Fibroblast of lung (primary cell): ENCODE results near the gene SPOCK1. TPM values are rescaled to one million over a fixed set of nuclear protein-coding genes. Genes with fewer than 3 reads are reported as not detected.

Experiments used
- DNase-seq, 2 donors: peaks; one replicate each; pipeline versions ENCODE4 v3.0.0 to v3.0.0-alpha.2; 2010; ENCODE audit warnings: low read depth in 2 of 2
- H2AFZ ChIP-seq: 2 replicates; pipeline ENCODE4 v1.5.1; 2012; ENCODE audit warnings: low read length, control low read depth, inconsistent platforms
- H3K27ac ChIP-seq: 2 replicates; pipeline ENCODE4 v1.5.1; 2011; ENCODE audit warnings: low read length, control low read depth; ENCODE audit not compliant: insufficient read depth
- H3K27me3 ChIP-seq: 2 replicates; pipeline ENCODE4 v1.5.1; 2011; ENCODE audit warnings: mild to moderate bottlenecking, low read length; ENCODE audit not compliant: control insufficient read depth, insufficient read depth
- H3K36me3 ChIP-seq: 2 replicates; pipeline ENCODE4 v1.5.1; 2011; ENCODE audit warnings: low read length; ENCODE audit not compliant: control insufficient read depth, insufficient read depth
- H3K4me1 ChIP-seq: 2 replicates; pipeline ENCODE4 v1.5.1; 2011; ENCODE audit warnings: low read length; ENCODE audit not compliant: control insufficient read depth, insufficient read depth; ENCODE audit errors: extremely low read depth
- H3K4me2 ChIP-seq: 2 replicates; pipeline ENCODE4 v1.5.1; 2011; ENCODE audit warnings: low read length, control low read depth; ENCODE audit not compliant: insufficient read depth; ENCODE audit errors: extremely low read depth
- H3K4me3 ChIP-seq, 4 experiments: fragments of 200-600 bp in 1 of 4; sonication (generic) in 1 of 4; replicated peaks in 1 of 4; 2 replicates each; pipeline ENCODE4 v1.5.1; 2011 to 2016; ENCODE audit warnings: low read length in 4 of 4, low read depth in 3 of 4, mild to moderate bottlenecking in 3 of 4, control low read depth in 2 of 4, inconsistent platforms in 1 of 4, mixed read lengths in 1 of 4; ENCODE audit not compliant: insufficient read depth in 1 of 4; ENCODE audit errors: control extremely low read depth in 1 of 4
- H3K79me2 ChIP-seq: 2 replicates; pipeline ENCODE4 v1.5.1; 2012; ENCODE audit warnings: mild to moderate bottlenecking, low read length, inconsistent platforms; ENCODE audit not compliant: control insufficient read depth, insufficient read depth
- H3K9ac ChIP-seq: 2 replicates; pipeline ENCODE4 v1.5.1; 2011; ENCODE audit warnings: mild to moderate bottlenecking, low read length, control low read depth; ENCODE audit not compliant: insufficient read depth
- H3K9me3 ChIP-seq: 2 replicates; pipeline ENCODE4 v1.5.1; 2012; ENCODE audit warnings: low read depth, low read length; ENCODE audit not compliant: control insufficient read depth, insufficient read depth
- H4K20me1 ChIP-seq: 2 replicates; pipeline ENCODE4 v1.5.1; 2011; ENCODE audit warnings: low read length; ENCODE audit not compliant: control insufficient read depth, insufficient read depth; ENCODE audit errors: extremely low read depth
- EZH2 ChIP-seq: IDR thresholded peaks from 2 replicates; pipeline ENCODE4 v1.5.1; 2012; ENCODE audit warnings: low read length, control low read depth, mild to moderate bottlenecking; ENCODE audit errors: missing control alignments
- polyA plus RNA-seq, 2 donors: library from polyadenylated mRNA; depleted of rRNA in 1 of 2; stranded (reverse) in 1 of 2; unstranded in 1 of 2; fragments of >200 nt; gene quantifications; 2 replicates each; pipeline ENCODE4 v1.2.1, GENCODE V29; 2011 to 2012; ENCODE audit warnings: missing spikeins in 1 of 2
- total RNA-seq: library from RNA; depleted of rRNA; stranded (reverse); fragments of >200 nt; gene quantifications from 2 replicates; pipeline ENCODE4 v1.2.1, GENCODE V29; 2014
- TF ChIP-seq, protein P1 (sequence below), 2 donors: IDR thresholded peaks in 1 of 2; conservative IDR thresholded peaks in 1 of 2; 1 replicate in 1 of 2; 2 replicates in 1 of 2; pipeline ENCODE4 v1.5.1; 2011 to 2012; ENCODE audit warnings: low read length in 2 of 2, control low read depth in 1 of 2, inconsistent platforms in 1 of 2, low read depth in 1 of 2, mild to moderate bottlenecking in 1 of 2

Gene SPOCK1
- total and polyA plus RNA-seq, 2 donors (not counting 1 experiment from before 2014, with no cell fraction given), result 11.1 to 34.9 TPM

DNA sequence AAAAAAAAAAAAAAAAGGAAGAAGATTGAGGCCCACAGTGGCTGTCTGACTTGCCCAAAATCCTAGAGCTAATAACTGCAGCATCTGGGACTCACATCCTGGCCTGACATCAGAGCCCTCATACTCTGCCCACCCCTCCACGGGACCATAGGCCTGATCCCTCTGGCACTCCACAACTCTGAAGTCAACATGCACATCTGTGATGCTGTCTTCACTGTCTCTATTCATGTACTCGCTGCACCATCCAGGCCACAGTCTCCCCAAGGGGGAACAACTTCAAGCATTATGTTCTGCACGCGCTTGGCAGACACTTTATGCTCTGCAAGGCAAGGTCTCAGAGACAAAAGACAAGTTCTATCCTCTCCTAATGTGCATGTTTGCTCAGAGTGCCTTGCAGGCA is 158.2 kb downstream of the SPOCK1 start:
- Histone ChIP-seq H2AFZ (no peak overlapping the region), H3K36me3 (no peaks in the 10 kb centered on the region), H3K27me3 (no peaks in the 10 kb centered on the region), H3K4me1 (no peaks in the 10 kb centered on the region), H3K9ac (no peak overlapping the region), H4K20me1 (no peaks in the 10 kb centered on the region), H3K4me3 (no peak overlapping the region), H3K9me3 (no peaks in the 10 kb centered on the region), H3K79me2 (no peaks in the 10 kb centered on the region), H3K27ac (no peak overlapping the region), H3K4me2 (no peak overlapping the region)
- no peak for DNase-seq
- TF ChIP-seq EZH2, result no peak
- TF ChIP-seq, protein P1, sequence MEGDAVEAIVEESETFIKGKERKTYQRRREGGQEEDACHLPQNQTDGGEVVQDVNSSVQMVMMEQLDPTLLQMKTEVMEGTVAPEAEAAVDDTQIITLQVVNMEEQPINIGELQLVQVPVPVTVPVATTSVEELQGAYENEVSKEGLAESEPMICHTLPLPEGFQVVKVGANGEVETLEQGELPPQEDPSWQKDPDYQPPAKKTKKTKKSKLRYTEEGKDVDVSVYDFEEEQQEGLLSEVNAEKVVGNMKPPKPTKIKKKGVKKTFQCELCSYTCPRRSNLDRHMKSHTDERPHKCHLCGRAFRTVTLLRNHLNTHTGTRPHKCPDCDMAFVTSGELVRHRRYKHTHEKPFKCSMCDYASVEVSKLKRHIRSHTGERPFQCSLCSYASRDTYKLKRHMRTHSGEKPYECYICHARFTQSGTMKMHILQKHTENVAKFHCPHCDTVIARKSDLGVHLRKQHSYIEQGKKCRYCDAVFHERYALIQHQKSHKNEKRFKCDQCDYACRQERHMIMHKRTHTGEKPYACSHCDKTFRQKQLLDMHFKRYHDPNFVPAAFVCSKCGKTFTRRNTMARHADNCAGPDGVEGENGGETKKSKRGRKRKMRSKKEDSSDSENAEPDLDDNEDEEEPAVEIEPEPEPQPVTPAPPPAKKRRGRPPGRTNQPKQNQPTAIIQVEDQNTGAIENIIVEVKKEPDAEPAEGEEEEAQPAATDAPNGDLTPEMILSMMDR (conservative IDR thresholded peaks at IDR 0.05 in 1 of 2, IDR thresholded peaks at IDR 0.05 in 1 of 2; ENCODE audit: low read depth in 1 of 2, low read length in 2 of 2), result no peak

DNA sequence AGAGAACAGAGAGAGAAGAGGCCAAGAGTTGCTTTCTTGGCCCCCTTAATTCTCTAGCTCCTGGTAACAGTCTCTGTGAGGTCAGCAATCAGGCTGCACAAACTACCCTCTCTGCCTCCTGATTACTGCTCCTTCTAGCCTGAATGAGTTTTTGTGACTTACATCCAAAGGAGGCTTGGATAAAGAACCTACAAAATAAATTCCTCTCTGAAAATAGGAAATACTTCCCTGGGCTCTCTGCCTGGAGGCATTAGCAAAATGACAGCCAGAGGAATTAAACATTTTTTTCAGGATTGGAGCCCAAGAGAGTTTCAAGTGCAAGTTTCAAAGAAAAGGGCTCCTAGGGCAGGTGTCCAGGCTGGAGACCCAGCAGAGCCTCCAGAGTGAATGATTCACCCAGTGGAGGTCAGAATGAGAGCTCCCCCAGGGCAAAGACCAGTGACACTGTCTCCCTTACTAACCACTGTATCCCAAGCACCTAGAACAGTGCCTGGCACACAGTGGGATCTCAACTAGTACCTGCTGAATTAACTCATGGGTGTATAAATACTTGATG is 162.5 kb downstream of the SPOCK1 start:
- no peak overlapping the region for H3K4me2 ChIP-seq
- no peak overlapping the region for H3K27ac ChIP-seq
- no peaks in the 10 kb centered on the region for H3K36me3 ChIP-seq
- H3K79me2 ChIP-seq, result no peaks in the 10 kb centered on the region
- H3K9ac ChIP-seq, result no peak overlapping the region
- no peak overlapping the region for H3K4me3 ChIP-seq
- no peak for DNase-seq
- H4K20me1 ChIP-seq, result no peaks in the 10 kb centered on the region
- H3K4me1 ChIP-seq, result no peaks in the 10 kb centered on the region
- H3K9me3 ChIP-seq, result no peaks in the 10 kb centered on the region
- no peak for TF ChIP-seq EZH2
- TF ChIP-seq, protein P1 (conservative IDR thresholded peaks at IDR 0.05 in 1 of 2, IDR thresholded peaks at IDR 0.05 in 1 of 2; ENCODE audit: low read depth in 1 of 2, low read length in 2 of 2), result no peak
- H2AFZ ChIP-seq, result no peak overlapping the region
- no peaks in the 10 kb centered on the region for H3K27me3 ChIP-seq

DNA sequence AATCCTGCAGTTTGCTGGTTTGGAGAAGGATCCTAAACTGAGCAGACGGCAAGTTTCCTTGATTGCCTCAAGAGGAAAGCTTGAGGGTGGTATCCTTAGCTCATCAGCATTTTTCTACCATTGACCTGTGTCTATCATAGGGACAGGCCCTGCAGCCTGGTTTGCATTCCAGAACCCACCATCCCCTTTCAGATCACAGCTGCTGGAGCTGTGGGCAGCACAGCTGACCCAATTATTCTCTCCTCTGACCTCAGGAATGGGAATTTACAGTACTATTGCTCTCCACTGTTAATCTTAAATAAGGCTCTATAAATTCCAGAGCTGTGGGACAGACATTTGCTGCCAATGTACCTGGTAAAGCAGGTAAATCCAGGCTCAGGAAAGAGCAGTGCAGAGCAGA is 163.0 kb downstream of the SPOCK1 start:
- H3K4me3 ChIP-seq, result no peak overlapping the region
- no peaks in the 10 kb centered on the region for H3K4me1 ChIP-seq
- peak in 1 of 2 donors; percentile 46 for DNase-seq
- no peak overlapping the region for H2AFZ ChIP-seq
- H3K36me3 ChIP-seq, result no peaks in the 10 kb centered on the region
- no peak overlapping the region for H3K27ac ChIP-seq
- no peaks in the 10 kb centered on the region for H3K79me2 ChIP-seq
- TF ChIP-seq, protein P1 (conservative IDR thresholded peaks at IDR 0.05 in 1 of 2, IDR thresholded peaks at IDR 0.05 in 1 of 2; ENCODE audit: low read depth in 1 of 2, low read length in 2 of 2), result no peak
- TF ChIP-seq EZH2, result no peak
- no peaks in the 10 kb centered on the region for H3K9me3 ChIP-seq
- H3K9ac ChIP-seq, result no peak overlapping the region
- no peaks in the 10 kb centered on the region for H3K27me3 ChIP-seq
- no peak overlapping the region for H3K4me2 ChIP-seq
- no peaks in the 10 kb centered on the region for H4K20me1 ChIP-seq
